ENCODE measurements around the gene FXYD6.
"Not testable (repeated sequence)": the region's sequence is repeated elsewhere in the genome, so short reads cannot be mapped to it uniquely, and the experiment has no call there.

The FXYD6 gene

GRCh38 chr11:117816846-117817367, 59.6 kb downstream of the FXYD6 start:
- no peak for DNase-seq (ENCODE audit: low read depth)

GRCh38 chr11:117816151-117816741, 60.2 kb downstream of the FXYD6 start:
- DNase-seq (ENCODE audit: low read depth) = no peak

- DNase-seq (ENCODE audit: low read depth) = peak; percentile 47
Measured at GRCh38 chr11:117815262-117815803, 61.1 kb downstream of the FXYD6 start.

GRCh38 chr11:117814766-117815261, 61.6 kb downstream of the FXYD6 start:
- DNase-seq (ENCODE audit: low read depth) = peak; percentile 82

GRCh38 chr11:117814204-117814765, 62.2 kb downstream of the FXYD6 start:
- DNase-seq (ENCODE audit: low read depth) = no peak

- DNase-seq (ENCODE audit: low read depth) = not testable (repeated sequence)
Measured at GRCh38 chr11:117810056-117810451, 66.4 kb downstream of the FXYD6 start.

- DNase-seq (ENCODE audit: low read depth) = no peak
Measured at GRCh38 chr11:117809236-117810055, 67.0 kb downstream of the FXYD6 start.

GRCh38 chr11:117808784-117809183, 67.7 kb downstream of the FXYD6 start:
- DNase-seq (ENCODE audit: low read depth) = no peak

- peak; percentile 83 for DNase-seq (ENCODE audit: low read depth)
Measured at GRCh38 chr11:117807482-117808327, 68.8 kb downstream of the FXYD6 start.

GRCh38 chr11:117806846-117807245, 69.6 kb downstream of the FXYD6 start:
- DNase-seq (ENCODE audit: low read depth) = no peak

GRCh38 chr11:117805045-117805444, 71.4 kb downstream of the FXYD6 start:
- DNase-seq (ENCODE audit: low read depth) = no peak

GRCh38 chr11:117803896-117804295, 72.6 kb downstream of the FXYD6 start:
- DNase-seq (ENCODE audit: low read depth) = no peak

- no peak for DNase-seq (ENCODE audit: low read depth)
Measured at GRCh38 chr11:117799634-117800033, 76.8 kb downstream of the FXYD6 start.

- no peak for DNase-seq (ENCODE audit: low read depth)
Measured at GRCh38 chr11:117796872-117797529, 79.5 kb downstream of the FXYD6 start, which contains the start of gene DSCAML1. DSCAML1 (minus strand) TSS chr11:117797216; CDS start chr11:117797079, 137 bp downstream.

GRCh38 chr11:117796456-117796871, 80.0 kb downstream of the FXYD6 start:
- no peak for DNase-seq (ENCODE audit: low read depth)

GRCh38 chr11:117795638-117796455, 80.6 kb downstream of the FXYD6 start:
- no peak for DNase-seq (ENCODE audit: low read depth)

GRCh38 chr11:117794772-117795629, 81.5 kb downstream of the FXYD6 start:
- DNase-seq (ENCODE audit: low read depth) = no peak

- no peak for DNase-seq (ENCODE audit: low read depth)
Measured at GRCh38 chr11:117794135-117794534, 82.3 kb downstream of the FXYD6 start.

- DNase-seq (ENCODE audit: low read depth) = no peak
Measured at GRCh38 chr11:117793583-117793982, 82.9 kb downstream of the FXYD6 start.
